HEK293 (cell line): ENCODE measurements around the gene ZFAND3.

Experiments
- CTCF ChIA-PET: fragments of 350-600 bp; formaldehyde crosslinking; extraction: SDS; loops from one replicate; lab custom pipeline; 2021; ENCODE audit warnings: antibody characterized with exemption; lab: Yijun Ruan, JAX
- POLR2A ChIA-PET: fragments of 300-600 bp; formaldehyde crosslinking; extraction: SDS; loops from one replicate; lab custom pipeline; 2020; ENCODE audit warnings: antibody characterized with exemption, inconsistent platforms; lab: Yijun Ruan, JAX
- H3K27ac ChIP-seq: fragments of 200-500 bp; sonication (Bioruptor generic); 2 replicates; pipeline ENCODE4 v1.5.1; 2014; ENCODE audit warnings: low read depth, low read length, control low read depth, inconsistent platforms; ENCODE audit errors: extremely low read depth
- H3K36me3 ChIP-seq, 2 experiments: fragments of 200-500 bp in 1 of 2; sonication (Bioruptor generic) in 1 of 2; 1 replicate in 1 of 2; 2 replicates in 1 of 2; pipeline ENCODE4 v1.5.1; 2014 to 2017; ENCODE audit warnings: inconsistent platforms in 2 of 2, low read length in 2 of 2; ENCODE audit not compliant: control insufficient read depth in 2 of 2, insufficient read depth in 1 of 2
- H3K4me1 ChIP-seq: fragments of 200-500 bp; sonication (Bioruptor generic); 2 replicates; pipeline ENCODE4 v1.5.1; 2014; ENCODE audit warnings: mild to moderate bottlenecking, low read length, inconsistent platforms; ENCODE audit not compliant: control insufficient read depth, insufficient read depth
- H3K4me3 ChIP-seq: 2 replicates; pipeline ENCODE4 v1.5.1; 2011; ENCODE audit warnings: low read depth, mild to moderate bottlenecking, control low read depth, low read length, moderate library complexity
- H3K9me3 ChIP-seq: fragments of 200-500 bp; sonication (Bioruptor generic); 2 replicates; pipeline ENCODE4 v1.5.1; 2014; ENCODE audit warnings: low read depth, low read length, inconsistent platforms; ENCODE audit not compliant: control insufficient read depth, insufficient read depth
- KLF1 ChIP-seq: fragments of 450-650 bp; formaldehyde crosslinking; IDR thresholded peaks from 2 replicates; pipeline ENCODE4 v1.5.1; 2016; ENCODE audit warnings: missing biosample characterization, missing genetic modification characterization
- KLF10 ChIP-seq: fragments of 450-650 bp; IDR thresholded peaks from 2 replicates; pipeline ENCODE4 v1.5.1; 2018; ENCODE audit warnings: missing biosample characterization, mild to moderate bottlenecking, missing genetic modification characterization
- KLF9 ChIP-seq: fragments of 450-650 bp; formaldehyde crosslinking; IDR thresholded peaks from 2 replicates; pipeline ENCODE4 v1.5.1; 2016; ENCODE audit warnings: missing biosample characterization, missing genetic modification characterization, low read depth
- OSR2 ChIP-seq: fragments of 450-650 bp; formaldehyde crosslinking; IDR thresholded peaks from 2 replicates; pipeline ENCODE4 v1.5.1; 2016; ENCODE audit warnings: missing biosample characterization, missing genetic modification characterization
- OVOL3 ChIP-seq: fragments of 450-650 bp; formaldehyde crosslinking; IDR thresholded peaks from 2 replicates; pipeline ENCODE4 v1.5.1; 2016; ENCODE audit warnings: missing biosample characterization, missing genetic modification characterization
- REPIN1 ChIP-seq: fragments of 450-650 bp; formaldehyde crosslinking; IDR thresholded peaks from 2 replicates; pipeline ENCODE4 v1.5.1; 2017; ENCODE audit warnings: missing biosample characterization, missing genetic modification characterization, low read depth
- TSHZ1 ChIP-seq: fragments of 450-650 bp; formaldehyde crosslinking; IDR thresholded peaks from 2 replicates; pipeline ENCODE4 v1.5.1; 2016; ENCODE audit warnings: missing biosample characterization, missing genetic modification characterization, borderline replicate concordance
- ZFP37 ChIP-seq: fragments of 450-650 bp; formaldehyde crosslinking; IDR thresholded peaks from 2 replicates; pipeline ENCODE4 v1.5.1; 2016; ENCODE audit warnings: missing biosample characterization, missing genetic modification characterization
- ZNF184 ChIP-seq: fragments of 450-650 bp; IDR thresholded peaks from 2 replicates; pipeline ENCODE4 v1.5.1; 2018; ENCODE audit warnings: missing biosample characterization, mild to moderate bottlenecking, missing genetic modification characterization
- ZNF280D ChIP-seq: fragments of 450-650 bp; formaldehyde crosslinking; IDR thresholded peaks from 2 replicates; pipeline ENCODE4 v1.5.1; 2016; ENCODE audit warnings: missing biosample characterization, missing genetic modification characterization
- ZNF501 ChIP-seq: fragments of 450-650 bp; formaldehyde crosslinking; IDR thresholded peaks from 2 replicates; pipeline ENCODE4 v1.5.1; 2016; ENCODE audit warnings: missing biosample characterization, missing genetic modification characterization
- ZNF664 ChIP-seq: fragments of 450-650 bp; formaldehyde crosslinking; IDR thresholded peaks from 2 replicates; pipeline ENCODE4 v1.5.1; 2016; ENCODE audit warnings: missing biosample characterization, missing genetic modification characterization
- ZNF776 ChIP-seq: fragments of 450-650 bp; formaldehyde crosslinking; IDR thresholded peaks from 2 replicates; pipeline ENCODE4 v1.5.0; 2017; ENCODE audit warnings: missing biosample characterization, missing genetic modification characterization, borderline replicate concordance
- ZNF791 ChIP-seq: fragments of 450-650 bp; formaldehyde crosslinking; IDR thresholded peaks from 2 replicates; pipeline ENCODE4 v1.5.1; 2016; ENCODE audit warnings: missing biosample characterization, missing genetic modification characterization
- TF ChIP-seq, protein P1 (sequence below): fragments of 450-650 bp; formaldehyde crosslinking; IDR thresholded peaks from 2 replicates; pipeline ENCODE4 v1.5.1; 2016; ENCODE audit warnings: missing biosample characterization, missing genetic modification characterization
- TF ChIP-seq, protein P2 (sequence below): fragments of 450-650 bp; formaldehyde crosslinking; IDR thresholded peaks from 2 replicates; pipeline ENCODE4 v1.5.1; 2017; ENCODE audit warnings: missing biosample characterization, missing genetic modification characterization
- TF ChIP-seq, protein P3 (sequence below): fragments of 450-650 bp; formaldehyde crosslinking; IDR thresholded peaks from 2 replicates; pipeline ENCODE4 v1.5.1; 2016; ENCODE audit warnings: missing biosample characterization, missing genetic modification characterization
- TF ChIP-seq, protein P4 (sequence below): fragments of 450-650 bp; formaldehyde crosslinking; IDR thresholded peaks from 2 replicates; pipeline ENCODE4 v1.5.1; 2016; ENCODE audit warnings: missing biosample characterization, missing genetic modification characterization

The ZFAND3 gene

GRCh38 chr6:37906121-37906520, 86.6 kb downstream of the ZFAND3 start (continued):
- TF ChIP-seq REPIN1 (tag by site-specific recombination) (no peak), ZNF664 (tag by site-specific recombination) (no peak), ZNF776 (tag by site-specific recombination) (no peak)

DNA sequence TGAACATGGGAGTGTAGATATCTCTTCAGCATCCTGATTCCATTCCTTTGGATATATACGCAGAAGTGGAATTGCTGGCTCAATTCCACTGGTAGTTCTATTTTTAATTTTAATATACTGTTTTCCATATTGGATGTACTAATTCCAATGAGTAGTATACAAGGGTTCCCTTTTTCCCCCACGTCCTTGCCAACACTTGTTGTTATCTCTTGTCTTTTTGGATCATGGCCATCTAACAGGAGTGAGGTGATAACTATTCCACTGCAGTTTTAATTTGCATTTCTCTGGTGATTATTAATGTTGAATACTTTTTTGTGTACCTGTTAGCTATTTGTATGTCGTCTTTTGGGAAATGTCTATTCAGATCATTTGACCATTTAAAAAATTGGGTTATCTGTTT, 91.5 kb downstream of the ZFAND3 start:
- Histone ChIP-seq H3K4me1 (peaks cover 10% of the 10 kb centered on the region), H3K9me3 (no peaks in the 10 kb centered on the region), H3K27ac (no peak overlapping the region), H3K4me3 (no peak overlapping the region), H3K36me3 (no peaks in the 10 kb centered on the region)
- CTCF ChIA-PET: interaction anchor here (0.5 to 0.7 kb wide), 2 partner anchors 19 to 121 kb away, joined by 3 to 4 read pairs; no protein-coding TSS in a partner anchor
- POLR2A ChIA-PET: no interaction called here
- no peak for TF ChIP-seq KLF9 (tag by site-specific recombination)
- peak; percentile 97 for TF ChIP-seq ZNF184 (tag by site-specific recombination)

- H3K27ac ChIP-seq: no peak overlapping the region
- ChIA-PET POLR2A (no interaction called here), CTCF (no interaction called here)
- TF ChIP-seq TSHZ1 (tag by site-specific recombination) (no peak), KLF10 (no peak), ZNF280D (no peak), ZFP37 (tag by site-specific recombination) (no peak), KLF1 (tag by site-specific recombination) (no peak), OVOL3 (no peak), ZNF501 (tag by site-specific recombination) (no peak), ZNF791 (tag by site-specific recombination) (no peak), OSR2 (tag by site-specific recombination) (peak; percentile 28; the same call in 1 of the 2 replicates)
- TF ChIP-seq, protein P1, sequence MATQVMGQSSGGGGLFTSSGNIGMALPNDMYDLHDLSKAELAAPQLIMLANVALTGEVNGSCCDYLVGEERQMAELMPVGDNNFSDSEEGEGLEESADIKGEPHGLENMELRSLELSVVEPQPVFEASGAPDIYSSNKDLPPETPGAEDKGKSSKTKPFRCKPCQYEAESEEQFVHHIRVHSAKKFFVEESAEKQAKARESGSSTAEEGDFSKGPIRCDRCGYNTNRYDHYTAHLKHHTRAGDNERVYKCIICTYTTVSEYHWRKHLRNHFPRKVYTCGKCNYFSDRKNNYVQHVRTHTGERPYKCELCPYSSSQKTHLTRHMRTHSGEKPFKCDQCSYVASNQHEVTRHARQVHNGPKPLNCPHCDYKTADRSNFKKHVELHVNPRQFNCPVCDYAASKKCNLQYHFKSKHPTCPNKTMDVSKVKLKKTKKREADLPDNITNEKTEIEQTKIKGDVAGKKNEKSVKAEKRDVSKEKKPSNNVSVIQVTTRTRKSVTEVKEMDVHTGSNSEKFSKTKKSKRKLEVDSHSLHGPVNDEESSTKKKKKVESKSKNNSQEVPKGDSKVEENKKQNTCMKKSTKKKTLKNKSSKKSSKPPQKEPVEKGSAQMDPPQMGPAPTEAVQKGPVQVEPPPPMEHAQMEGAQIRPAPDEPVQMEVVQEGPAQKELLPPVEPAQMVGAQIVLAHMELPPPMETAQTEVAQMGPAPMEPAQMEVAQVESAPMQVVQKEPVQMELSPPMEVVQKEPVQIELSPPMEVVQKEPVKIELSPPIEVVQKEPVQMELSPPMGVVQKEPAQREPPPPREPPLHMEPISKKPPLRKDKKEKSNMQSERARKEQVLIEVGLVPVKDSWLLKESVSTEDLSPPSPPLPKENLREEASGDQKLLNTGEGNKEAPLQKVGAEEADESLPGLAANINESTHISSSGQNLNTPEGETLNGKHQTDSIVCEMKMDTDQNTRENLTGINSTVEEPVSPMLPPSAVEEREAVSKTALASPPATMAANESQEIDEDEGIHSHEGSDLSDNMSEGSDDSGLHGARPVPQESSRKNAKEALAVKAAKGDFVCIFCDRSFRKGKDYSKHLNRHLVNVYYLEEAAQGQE (tag by site-specific recombination): no peak
- TF ChIP-seq, protein P2, sequence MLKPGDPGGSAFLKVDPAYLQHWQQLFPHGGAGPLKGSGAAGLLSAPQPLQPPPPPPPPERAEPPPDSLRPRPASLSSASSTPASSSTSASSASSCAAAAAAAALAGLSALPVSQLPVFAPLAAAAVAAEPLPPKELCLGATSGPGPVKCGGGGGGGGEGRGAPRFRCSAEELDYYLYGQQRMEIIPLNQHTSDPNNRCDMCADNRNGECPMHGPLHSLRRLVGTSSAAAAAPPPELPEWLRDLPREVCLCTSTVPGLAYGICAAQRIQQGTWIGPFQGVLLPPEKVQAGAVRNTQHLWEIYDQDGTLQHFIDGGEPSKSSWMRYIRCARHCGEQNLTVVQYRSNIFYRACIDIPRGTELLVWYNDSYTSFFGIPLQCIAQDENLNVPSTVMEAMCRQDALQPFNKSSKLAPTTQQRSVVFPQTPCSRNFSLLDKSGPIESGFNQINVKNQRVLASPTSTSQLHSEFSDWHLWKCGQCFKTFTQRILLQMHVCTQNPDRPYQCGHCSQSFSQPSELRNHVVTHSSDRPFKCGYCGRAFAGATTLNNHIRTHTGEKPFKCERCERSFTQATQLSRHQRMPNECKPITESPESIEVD (tag by site-specific recombination): peak; percentile 73
- TF ChIP-seq, protein P3, sequence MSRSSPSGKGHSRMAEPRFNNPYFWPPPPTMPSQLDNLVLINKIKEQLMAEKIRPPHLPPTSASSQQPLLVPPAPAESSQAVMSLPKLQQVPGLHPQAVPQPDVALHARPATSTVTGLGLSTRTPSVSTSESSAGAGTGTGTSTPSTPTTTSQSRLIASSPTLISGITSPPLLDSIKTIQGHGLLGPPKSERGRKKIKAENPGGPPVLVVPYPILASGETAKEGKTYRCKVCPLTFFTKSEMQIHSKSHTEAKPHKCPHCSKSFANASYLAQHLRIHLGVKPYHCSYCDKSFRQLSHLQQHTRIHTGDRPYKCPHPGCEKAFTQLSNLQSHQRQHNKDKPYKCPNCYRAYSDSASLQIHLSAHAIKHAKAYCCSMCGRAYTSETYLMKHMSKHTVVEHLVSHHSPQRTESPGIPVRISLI (tag by site-specific recombination): no peak
- TF ChIP-seq, protein P4, sequence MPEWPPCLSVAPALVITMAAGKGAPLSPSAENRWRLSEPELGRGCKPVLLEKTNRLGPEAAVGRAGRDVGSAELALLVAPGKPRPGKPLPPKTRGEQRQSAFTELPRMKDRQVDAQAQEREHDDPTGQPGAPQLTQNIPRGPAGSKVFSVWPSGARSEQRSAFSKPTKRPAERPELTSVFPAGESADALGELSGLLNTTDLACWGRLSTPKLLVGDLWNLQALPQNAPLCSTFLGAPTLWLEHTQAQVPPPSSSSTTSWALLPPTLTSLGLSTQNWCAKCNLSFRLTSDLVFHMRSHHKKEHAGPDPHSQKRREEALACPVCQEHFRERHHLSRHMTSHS (tag by site-specific recombination): no peak
Measured at GRCh38 chr6:37913210-37913609, 93.7 kb downstream of the ZFAND3 start.

More at GRCh38 chr6:37913210-37913609, 93.7 kb downstream of the ZFAND3 start:
- Histone ChIP-seq H3K9me3 (no peaks in the 10 kb centered on the region), H3K4me3 (no peak overlapping the region), H3K4me1 (peaks cover 20% of the 10 kb centered on the region), H3K36me3 (no peaks in the 10 kb centered on the region)
